HEK293 (cell line): ENCODE measurements around the gene PERM1.
"Not testable (repeated sequence)": the region's sequence is repeated elsewhere in the genome, so short reads cannot be mapped to it uniquely, and the experiment has no call there.

Experiments used
- ZFP3 ChIP-seq: fragments of 450-650 bp; formaldehyde crosslinking; IDR thresholded peaks from 2 replicates; pipeline ENCODE4 v1.5.1; 2016; ENCODE audit warnings: low read depth, missing biosample characterization, missing genetic modification characterization
- ZNF501 ChIP-seq: fragments of 450-650 bp; formaldehyde crosslinking; IDR thresholded peaks from 2 replicates; pipeline ENCODE4 v1.5.1; 2016; ENCODE audit warnings: missing biosample characterization, missing genetic modification characterization
- ZNF707 ChIP-seq: fragments of 450-650 bp; formaldehyde crosslinking; IDR thresholded peaks from 2 replicates; pipeline ENCODE4 v1.5.1; 2016; ENCODE audit warnings: missing biosample characterization, missing genetic modification characterization
- ZNF768 ChIP-seq: fragments of 450-650 bp; formaldehyde crosslinking; IDR thresholded peaks from 2 replicates; pipeline ENCODE4 v1.5.1; 2018; ENCODE audit warnings: missing biosample characterization, mild to moderate bottlenecking, missing genetic modification characterization
- TF ChIP-seq, protein P1 (sequence below): fragments of 450-650 bp; formaldehyde crosslinking; IDR thresholded peaks from 2 replicates; pipeline ENCODE4 v1.5.1; 2016; ENCODE audit warnings: missing biosample characterization, missing genetic modification characterization
- TF ChIP-seq, protein P2 (sequence below): fragments of 450-650 bp; formaldehyde crosslinking; IDR thresholded peaks from 2 replicates; pipeline ENCODE4 v1.5.1; 2016; ENCODE audit warnings: missing biosample characterization, missing genetic modification characterization

DNA sequence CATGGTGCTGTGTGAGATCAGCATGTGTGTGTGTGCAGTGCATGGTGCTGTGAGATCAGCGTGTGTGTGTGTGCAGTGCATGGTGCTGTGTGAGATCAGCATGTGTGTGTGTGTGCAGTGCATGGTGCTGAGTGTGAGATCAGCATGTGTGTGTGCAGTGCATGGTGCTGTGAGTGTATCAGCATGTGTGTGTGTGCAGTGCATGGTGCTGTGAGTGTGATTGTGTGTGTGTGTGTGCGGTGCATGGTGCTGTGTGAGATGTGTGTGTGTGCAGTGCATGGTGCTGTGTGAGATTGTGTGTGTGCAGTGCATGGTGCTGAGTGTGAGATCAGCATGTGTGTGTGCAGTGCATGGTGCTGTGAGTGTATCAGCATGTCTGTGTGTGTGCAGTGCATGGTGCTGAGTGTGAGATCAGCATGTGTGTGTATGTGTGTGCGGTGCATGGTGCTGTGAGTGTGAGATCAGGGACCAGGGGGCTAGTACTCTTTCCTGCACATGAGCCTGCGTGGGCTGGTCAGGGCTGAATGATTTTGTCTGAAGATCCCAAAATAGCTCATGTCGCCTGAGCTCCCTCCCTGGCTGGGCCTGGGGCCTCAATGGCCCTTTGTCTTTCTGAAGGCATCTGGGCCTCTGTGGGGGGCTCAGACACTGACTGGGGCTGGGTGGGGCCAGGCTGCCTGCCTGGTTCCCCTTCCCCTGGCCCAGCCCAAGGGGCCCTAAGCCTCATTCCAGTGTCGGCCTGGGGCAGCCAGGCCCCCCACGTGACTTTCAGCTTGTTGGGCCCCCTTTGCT, 49.2 kb upstream of the PERM1 start:
- TF ChIP-seq ZNF768 (tag by site-specific recombination), result peak; percentile 35; the same call in 1 of the 2 replicates
- TF ChIP-seq, protein P1, sequence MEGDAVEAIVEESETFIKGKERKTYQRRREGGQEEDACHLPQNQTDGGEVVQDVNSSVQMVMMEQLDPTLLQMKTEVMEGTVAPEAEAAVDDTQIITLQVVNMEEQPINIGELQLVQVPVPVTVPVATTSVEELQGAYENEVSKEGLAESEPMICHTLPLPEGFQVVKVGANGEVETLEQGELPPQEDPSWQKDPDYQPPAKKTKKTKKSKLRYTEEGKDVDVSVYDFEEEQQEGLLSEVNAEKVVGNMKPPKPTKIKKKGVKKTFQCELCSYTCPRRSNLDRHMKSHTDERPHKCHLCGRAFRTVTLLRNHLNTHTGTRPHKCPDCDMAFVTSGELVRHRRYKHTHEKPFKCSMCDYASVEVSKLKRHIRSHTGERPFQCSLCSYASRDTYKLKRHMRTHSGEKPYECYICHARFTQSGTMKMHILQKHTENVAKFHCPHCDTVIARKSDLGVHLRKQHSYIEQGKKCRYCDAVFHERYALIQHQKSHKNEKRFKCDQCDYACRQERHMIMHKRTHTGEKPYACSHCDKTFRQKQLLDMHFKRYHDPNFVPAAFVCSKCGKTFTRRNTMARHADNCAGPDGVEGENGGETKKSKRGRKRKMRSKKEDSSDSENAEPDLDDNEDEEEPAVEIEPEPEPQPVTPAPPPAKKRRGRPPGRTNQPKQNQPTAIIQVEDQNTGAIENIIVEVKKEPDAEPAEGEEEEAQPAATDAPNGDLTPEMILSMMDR, result not testable (repeated sequence)
- TF ChIP-seq ZNF707, ZFP3, ZNF501 (tag by site-specific recombination): not testable (repeated sequence)
- TF ChIP-seq, protein P2, sequence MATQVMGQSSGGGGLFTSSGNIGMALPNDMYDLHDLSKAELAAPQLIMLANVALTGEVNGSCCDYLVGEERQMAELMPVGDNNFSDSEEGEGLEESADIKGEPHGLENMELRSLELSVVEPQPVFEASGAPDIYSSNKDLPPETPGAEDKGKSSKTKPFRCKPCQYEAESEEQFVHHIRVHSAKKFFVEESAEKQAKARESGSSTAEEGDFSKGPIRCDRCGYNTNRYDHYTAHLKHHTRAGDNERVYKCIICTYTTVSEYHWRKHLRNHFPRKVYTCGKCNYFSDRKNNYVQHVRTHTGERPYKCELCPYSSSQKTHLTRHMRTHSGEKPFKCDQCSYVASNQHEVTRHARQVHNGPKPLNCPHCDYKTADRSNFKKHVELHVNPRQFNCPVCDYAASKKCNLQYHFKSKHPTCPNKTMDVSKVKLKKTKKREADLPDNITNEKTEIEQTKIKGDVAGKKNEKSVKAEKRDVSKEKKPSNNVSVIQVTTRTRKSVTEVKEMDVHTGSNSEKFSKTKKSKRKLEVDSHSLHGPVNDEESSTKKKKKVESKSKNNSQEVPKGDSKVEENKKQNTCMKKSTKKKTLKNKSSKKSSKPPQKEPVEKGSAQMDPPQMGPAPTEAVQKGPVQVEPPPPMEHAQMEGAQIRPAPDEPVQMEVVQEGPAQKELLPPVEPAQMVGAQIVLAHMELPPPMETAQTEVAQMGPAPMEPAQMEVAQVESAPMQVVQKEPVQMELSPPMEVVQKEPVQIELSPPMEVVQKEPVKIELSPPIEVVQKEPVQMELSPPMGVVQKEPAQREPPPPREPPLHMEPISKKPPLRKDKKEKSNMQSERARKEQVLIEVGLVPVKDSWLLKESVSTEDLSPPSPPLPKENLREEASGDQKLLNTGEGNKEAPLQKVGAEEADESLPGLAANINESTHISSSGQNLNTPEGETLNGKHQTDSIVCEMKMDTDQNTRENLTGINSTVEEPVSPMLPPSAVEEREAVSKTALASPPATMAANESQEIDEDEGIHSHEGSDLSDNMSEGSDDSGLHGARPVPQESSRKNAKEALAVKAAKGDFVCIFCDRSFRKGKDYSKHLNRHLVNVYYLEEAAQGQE (tag by site-specific recombination), result not testable (repeated sequence)
